Neutrophil (primary cell): ENCODE data around the gene B3GLCT.

ENCODE experiments used
- H3K27ac ChIP-seq: fragments of 200-600 bp; sonication (generic); 2 replicates; pipeline ENCODE4 v1.5.1; 2016; ENCODE audit warnings: mild to moderate bottlenecking, moderate library complexity
- H3K27me3 ChIP-seq: fragments of 200-600 bp; sonication (generic); 2 replicates; pipeline ENCODE4 v1.6.0; 2016; ENCODE audit warnings: mild to moderate bottlenecking
- H3K36me3 ChIP-seq: fragments of 200-600 bp; sonication (generic); 2 replicates; pipeline ENCODE4 v1.5.1; 2017
- H3K4me1 ChIP-seq, 2 experiments: fragments of 200-600 bp in 1 of 2; sonication (generic) in 1 of 2; 1 replicate in 1 of 2; 2 replicates in 1 of 2; pipeline versions ENCODE4 v1.5.1 to v1.6.1; 2013 to 2016; ENCODE audit warnings: low read depth in 1 of 2, low read length in 1 of 2, mild to moderate bottlenecking in 1 of 2, moderate library complexity in 1 of 2; ENCODE audit not compliant: control insufficient read depth in 1 of 2, insufficient read depth in 1 of 2
- H3K4me3 ChIP-seq, 2 experiments: fragments of 200-600 bp in 1 of 2; sonication (generic) in 1 of 2; 1 replicate in 1 of 2; 2 replicates in 1 of 2; pipeline ENCODE4 v1.5.1; 2013 to 2016; ENCODE audit warnings: low read depth in 1 of 2, low read length in 1 of 2, mild to moderate bottlenecking in 1 of 2, moderate library complexity in 1 of 2
- H3K9me3 ChIP-seq: fragments of 200-600 bp; sonication (generic); 2 replicates; pipeline ENCODE4 v1.5.1; 2016
- TF ChIP-seq, protein P1 (sequence below): fragments of 200-600 bp; sonication (generic); IDR thresholded peaks from 2 replicates; pipeline ENCODE4 v1.5.1; 2016; ENCODE audit warnings: antibody characterized with exemption

The B3GLCT gene

DNA sequence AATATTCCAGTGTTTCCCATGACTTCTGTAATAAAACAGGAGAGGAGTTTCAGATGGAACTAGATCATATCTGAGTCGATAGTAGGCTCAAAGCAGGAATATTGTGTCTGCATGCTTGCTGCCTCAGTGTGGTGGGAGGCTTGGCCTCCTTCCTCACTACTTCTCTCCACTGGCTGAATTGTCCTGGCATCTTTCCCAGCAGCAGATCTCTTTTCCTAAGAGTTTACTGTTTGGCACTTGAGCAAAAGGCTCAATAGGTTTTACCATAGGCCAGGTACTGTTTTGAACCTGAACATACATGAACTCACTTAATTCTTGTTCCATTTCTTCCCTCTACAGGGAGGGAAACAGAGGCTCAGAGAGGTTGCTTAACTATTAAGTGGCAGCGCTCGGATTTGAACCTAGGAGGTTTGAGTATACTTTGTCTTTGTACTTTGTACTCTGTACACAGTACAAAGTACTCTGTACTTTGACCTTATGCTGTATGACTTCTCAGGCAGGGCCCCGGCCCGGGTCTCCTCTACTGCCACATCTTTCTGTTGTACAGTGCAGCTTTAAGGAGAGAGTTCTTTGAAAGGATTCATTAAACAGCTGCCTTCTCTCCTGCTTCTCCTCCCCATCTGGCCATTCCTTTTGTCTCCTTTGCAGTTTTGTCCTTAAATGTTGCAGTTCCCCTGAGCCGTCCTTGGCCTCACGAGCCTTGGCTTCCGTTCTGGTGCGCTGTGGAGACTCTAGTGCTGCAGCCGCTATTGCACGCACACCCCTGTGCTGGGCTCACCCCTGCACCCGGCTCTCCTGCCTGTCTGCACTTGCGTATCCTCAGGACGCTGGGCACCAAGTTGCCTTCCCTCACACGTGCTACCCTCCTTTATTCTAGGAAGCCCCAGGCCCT lies 8.1 kb downstream of the B3GLCT start:
- no peaks in the 10 kb centered on the region for H3K36me3 ChIP-seq
- no peaks in the 10 kb centered on the region for H3K27me3 ChIP-seq
- H3K4me3 ChIP-seq: no peak overlapping the region
- TF ChIP-seq, protein P1, sequence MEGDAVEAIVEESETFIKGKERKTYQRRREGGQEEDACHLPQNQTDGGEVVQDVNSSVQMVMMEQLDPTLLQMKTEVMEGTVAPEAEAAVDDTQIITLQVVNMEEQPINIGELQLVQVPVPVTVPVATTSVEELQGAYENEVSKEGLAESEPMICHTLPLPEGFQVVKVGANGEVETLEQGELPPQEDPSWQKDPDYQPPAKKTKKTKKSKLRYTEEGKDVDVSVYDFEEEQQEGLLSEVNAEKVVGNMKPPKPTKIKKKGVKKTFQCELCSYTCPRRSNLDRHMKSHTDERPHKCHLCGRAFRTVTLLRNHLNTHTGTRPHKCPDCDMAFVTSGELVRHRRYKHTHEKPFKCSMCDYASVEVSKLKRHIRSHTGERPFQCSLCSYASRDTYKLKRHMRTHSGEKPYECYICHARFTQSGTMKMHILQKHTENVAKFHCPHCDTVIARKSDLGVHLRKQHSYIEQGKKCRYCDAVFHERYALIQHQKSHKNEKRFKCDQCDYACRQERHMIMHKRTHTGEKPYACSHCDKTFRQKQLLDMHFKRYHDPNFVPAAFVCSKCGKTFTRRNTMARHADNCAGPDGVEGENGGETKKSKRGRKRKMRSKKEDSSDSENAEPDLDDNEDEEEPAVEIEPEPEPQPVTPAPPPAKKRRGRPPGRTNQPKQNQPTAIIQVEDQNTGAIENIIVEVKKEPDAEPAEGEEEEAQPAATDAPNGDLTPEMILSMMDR: no peak
- peaks cover 0 to 15% of the 10 kb centered on the region in 2 experiments for H3K4me1 ChIP-seq
- H3K27ac ChIP-seq: no peak overlapping the region
- H3K9me3 ChIP-seq: no peaks in the 10 kb centered on the region

DNA sequence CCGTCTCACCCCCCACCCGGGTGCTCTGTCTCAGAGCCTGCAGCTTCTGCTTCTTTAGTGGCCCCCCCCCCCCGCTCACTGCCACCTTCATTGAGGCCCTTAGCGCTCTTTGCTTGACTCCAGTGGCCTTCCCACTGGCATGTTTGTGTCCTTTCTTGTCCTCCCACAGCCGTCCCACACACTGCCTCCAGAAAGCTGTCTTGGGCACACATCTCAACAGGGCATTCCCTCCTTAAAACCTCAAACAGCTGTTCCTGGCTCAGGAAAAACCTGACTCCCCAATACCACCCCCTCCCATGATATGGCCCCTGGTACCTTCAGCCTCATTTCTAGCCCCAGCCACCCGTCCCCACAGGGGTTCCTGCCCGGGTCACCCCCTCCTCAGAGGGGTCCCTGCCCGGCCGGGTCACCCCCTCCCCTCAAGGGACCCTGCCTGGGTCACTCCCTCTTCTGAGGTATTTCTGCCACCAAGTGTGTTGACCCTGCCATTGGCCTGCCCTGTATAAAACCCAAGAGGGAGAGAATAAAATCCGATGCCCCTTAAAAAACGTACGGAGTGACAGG lies 8.9 kb downstream of the B3GLCT start:
- Histone ChIP-seq H3K36me3 (no peaks in the 10 kb centered on the region), H3K4me1 (peaks cover 0 to 8% of the 10 kb centered on the region in 2 experiments), H3K27me3 (no peaks in the 10 kb centered on the region)

GRCh38 chr13:31209172-31209840 lies 9.5 kb downstream of the B3GLCT start:
- Histone ChIP-seq H3K4me1 (peaks cover 0 to 3% of the 10 kb centered on the region in 2 experiments), H3K27me3 (no peaks in the 10 kb centered on the region), H3K27ac (no peak overlapping the region), H3K36me3 (no peaks in the 10 kb centered on the region), H3K9me3 (no peaks in the 10 kb centered on the region), H3K4me3 (no peak overlapping the region)
- TF ChIP-seq, protein P1: no peak

More for the DNA sequence above, 8.9 kb downstream of the B3GLCT start:
- H3K9me3 ChIP-seq: no peaks in the 10 kb centered on the region
- TF ChIP-seq, protein P1: no peak
- H3K4me3 ChIP-seq: no peak overlapping the region
- H3K27ac ChIP-seq: no peak overlapping the region

GRCh38 chr13:31209841-31210210 lies 10.1 kb downstream of the B3GLCT start:
- TF ChIP-seq, protein P1: no peak
- Histone ChIP-seq H3K27me3 (no peaks in the 10 kb centered on the region), H3K4me3 (no peak overlapping the region), H3K4me1 (no peaks in the 10 kb centered on the region), H3K27ac (no peak overlapping the region), H3K36me3 (no peaks in the 10 kb centered on the region), H3K9me3 (no peaks in the 10 kb centered on the region)

DNA sequence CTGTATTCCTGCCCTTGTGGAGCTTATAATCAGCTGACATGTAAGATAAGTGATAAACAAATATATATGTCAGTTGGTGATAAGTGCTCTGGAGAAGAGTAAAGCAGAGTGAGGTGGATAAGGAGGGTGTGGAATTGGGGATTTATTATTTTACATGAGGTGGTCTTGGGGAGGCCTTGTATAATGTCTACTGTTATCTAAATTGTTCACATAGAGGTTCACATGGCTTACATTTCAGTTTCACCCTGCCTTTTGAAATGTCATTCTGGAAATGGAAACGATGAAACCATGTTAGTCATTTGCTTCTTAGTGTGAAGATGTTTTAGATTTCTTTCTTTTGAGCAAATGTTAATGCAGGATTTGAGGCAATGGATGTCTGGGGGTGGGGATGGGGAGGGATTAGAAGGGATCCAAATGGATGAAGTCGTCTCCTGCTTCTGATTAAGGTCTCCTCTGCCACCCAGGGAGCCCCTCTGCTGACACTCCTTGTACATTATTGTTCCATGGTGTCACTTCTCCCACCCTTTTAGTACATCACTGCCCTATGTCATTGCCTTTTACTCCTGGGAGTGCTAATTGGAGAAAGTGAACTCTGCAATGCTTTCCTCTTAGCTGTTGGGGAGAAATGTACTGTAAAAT lies 14.0 kb downstream of the B3GLCT start:
- H3K9me3 ChIP-seq: no peaks in the 10 kb centered on the region
- H3K27ac ChIP-seq: no peak overlapping the region
- no peaks in the 10 kb centered on the region for H3K36me3 ChIP-seq
- no peaks in the 10 kb centered on the region for H3K27me3 ChIP-seq
- no peaks in the 10 kb centered on the region for H3K4me1 ChIP-seq
- H3K4me3 ChIP-seq: no peak overlapping the region
- TF ChIP-seq, protein P1: no peak
